Stimulated activated naive CD8-positive, alpha-beta T cell treated with anti-CD3 and anti-CD28 coated beads, Interleukin-15, Interleukin-2, amounts not matched to agents 100 ng/mL and 50 ng/mL, for 24 hours (primary cell): ENCODE results near the gene KRT222.

Experiments
- H3K27ac Mint-ChIP-seq: one replicate; pipeline ENCODE4 v1.8.0; 2021; ENCODE audit warnings: mild to moderate bottlenecking, mixed read lengths
- H3K27me3 Mint-ChIP-seq: one replicate; pipeline ENCODE4 v1.8.0; 2021; ENCODE audit warnings: mixed read lengths
- H3K36me3 Mint-ChIP-seq: one replicate; pipeline ENCODE4 v1.8.0; 2021; ENCODE audit warnings: low read depth, mixed read lengths
- H3K4me1 Mint-ChIP-seq: one replicate; pipeline ENCODE4 v1.8.0; 2021; ENCODE audit warnings: low read depth, mixed read lengths
- H3K4me3 Mint-ChIP-seq: one replicate; pipeline ENCODE4 v1.8.0; 2021; ENCODE audit warnings: mild to moderate bottlenecking, mixed read lengths
- H3K9me3 Mint-ChIP-seq: one replicate; pipeline ENCODE4 v1.8.0; 2021; ENCODE audit warnings: mixed read lengths

Gene KRT222

GRCh38 chr17:40678902-40679522 is 14.0 kb upstream of the KRT222 start:
- no peaks in the 10 kb centered on the region for H3K9me3 Mint-ChIP-seq
- H3K4me1 Mint-ChIP-seq = peaks cover 7% of the 10 kb centered on the region
- H3K36me3 Mint-ChIP-seq = no peaks in the 10 kb centered on the region
- peaks cover 53% of the 10 kb centered on the region for H3K27me3 Mint-ChIP-seq
- H3K27ac Mint-ChIP-seq = no peak overlapping the region
- no peak overlapping the region for H3K4me3 Mint-ChIP-seq

- Mint-ChIP-seq H3K9me3 (no peaks in the 10 kb centered on the region), H3K4me1 (peaks cover 7% of the 10 kb centered on the region), H3K27ac (no peak overlapping the region), H3K36me3 (no peaks in the 10 kb centered on the region), H3K4me3 (no peak overlapping the region), H3K27me3 (peaks cover 46% of the 10 kb centered on the region)
These were observed 10.9 kb upstream of the KRT222 start for GRCh38 chr17:40675905-40676304.

DNA sequence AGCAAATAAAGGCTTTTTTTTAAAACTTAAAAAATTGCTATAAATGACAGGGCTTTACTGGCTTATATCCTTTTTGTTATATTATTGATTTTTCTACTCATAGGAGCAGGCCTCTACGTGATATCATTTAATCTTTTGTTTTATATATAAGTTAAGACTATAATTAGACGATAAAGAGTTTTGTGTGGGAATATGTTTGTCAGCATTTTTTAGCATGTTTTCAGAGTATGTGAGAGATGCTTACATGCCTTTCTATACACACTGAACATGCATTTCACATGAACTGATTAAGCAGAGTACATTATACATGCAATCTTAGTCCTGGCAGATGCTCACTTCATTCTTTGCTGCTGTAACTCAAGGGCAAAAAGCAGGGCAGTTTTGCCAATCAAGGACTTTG is 7.7 kb upstream of the KRT222 start:
- no peak overlapping the region for H3K27ac Mint-ChIP-seq
- peaks cover 30% of the 10 kb centered on the region for H3K27me3 Mint-ChIP-seq
- H3K36me3 Mint-ChIP-seq = no peaks in the 10 kb centered on the region
- H3K4me1 Mint-ChIP-seq = no peaks in the 10 kb centered on the region
- no peaks in the 10 kb centered on the region for H3K9me3 Mint-ChIP-seq
- H3K4me3 Mint-ChIP-seq = no peak overlapping the region

- H3K4me1 Mint-ChIP-seq = no peaks in the 10 kb centered on the region
- H3K36me3 Mint-ChIP-seq = no peaks in the 10 kb centered on the region
- H3K9me3 Mint-ChIP-seq = no peaks in the 10 kb centered on the region
- H3K27ac Mint-ChIP-seq = no peak overlapping the region
- H3K27me3 Mint-ChIP-seq = peaks cover 23% of the 10 kb centered on the region
- no peak overlapping the region for H3K4me3 Mint-ChIP-seq
These were observed 6.3 kb upstream of the KRT222 start for GRCh38 chr17:40671282-40671681.

DNA sequence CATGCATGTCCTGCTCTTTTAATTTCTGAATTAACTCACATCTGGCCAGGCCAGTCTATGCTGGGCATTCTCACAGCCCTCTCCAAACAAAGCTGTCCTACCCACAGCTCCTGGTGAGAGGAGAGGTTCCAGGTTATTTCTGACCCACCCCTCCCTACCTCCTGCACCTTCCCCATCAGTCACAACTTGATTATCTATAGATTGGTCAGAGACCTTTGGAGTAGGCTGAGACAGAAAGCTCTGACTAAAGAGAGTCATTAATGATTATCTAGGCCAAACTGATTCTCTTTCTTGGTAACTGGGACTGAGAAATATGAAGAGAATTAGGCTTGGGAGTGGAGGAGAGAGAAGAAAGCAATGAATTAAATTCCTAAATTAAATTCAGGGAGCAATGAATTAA is 1.4 kb upstream of the KRT222 start:
- Mint-ChIP-seq H3K4me3 (no peak overlapping the region), H3K4me1 (peaks cover 5% of the 10 kb centered on the region), H3K27ac (no peak overlapping the region), H3K36me3 (no peaks in the 10 kb centered on the region), H3K27me3 (peaks cover 40% of the 10 kb centered on the region), H3K9me3 (no peaks in the 10 kb centered on the region)

DNA sequence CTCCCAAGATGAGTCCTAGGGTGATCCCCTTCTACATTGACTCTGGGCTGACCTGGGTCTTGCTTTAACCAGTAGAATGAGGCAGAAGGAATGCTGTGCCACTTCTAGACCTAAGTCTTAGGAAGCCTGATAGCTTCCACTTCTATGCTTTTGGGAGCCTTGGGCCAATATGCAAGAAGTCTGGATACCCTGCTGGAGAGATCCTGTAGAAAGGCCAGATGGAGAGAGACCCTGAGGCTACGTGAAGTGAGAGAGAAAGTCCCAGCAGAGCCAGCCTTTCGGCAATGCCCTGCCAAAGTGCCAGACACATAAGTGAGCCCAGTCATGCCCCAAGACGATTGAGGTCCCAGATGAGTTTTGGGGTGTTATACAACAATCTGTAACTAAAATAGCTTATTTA is 1.7 kb downstream of the KRT222 start:
- H3K9me3 Mint-ChIP-seq = no peaks in the 10 kb centered on the region
- no peak overlapping the region for H3K4me3 Mint-ChIP-seq
- H3K4me1 Mint-ChIP-seq = peaks cover 11% of the 10 kb centered on the region
- H3K36me3 Mint-ChIP-seq = no peaks in the 10 kb centered on the region
- peaks cover 53% of the 10 kb centered on the region for H3K27me3 Mint-ChIP-seq
- H3K27ac Mint-ChIP-seq = no peak overlapping the region

- Mint-ChIP-seq H3K27me3 (peaks cover 44% of the 10 kb centered on the region), H3K9me3 (no peaks in the 10 kb centered on the region), H3K27ac (no peak overlapping the region), H3K4me1 (peaks cover 7% of the 10 kb centered on the region), H3K36me3 (no peaks in the 10 kb centered on the region), H3K4me3 (no peak overlapping the region)
These were observed 5.1 kb downstream of the KRT222 start for GRCh38 chr17:40659911-40660310.

DNA sequence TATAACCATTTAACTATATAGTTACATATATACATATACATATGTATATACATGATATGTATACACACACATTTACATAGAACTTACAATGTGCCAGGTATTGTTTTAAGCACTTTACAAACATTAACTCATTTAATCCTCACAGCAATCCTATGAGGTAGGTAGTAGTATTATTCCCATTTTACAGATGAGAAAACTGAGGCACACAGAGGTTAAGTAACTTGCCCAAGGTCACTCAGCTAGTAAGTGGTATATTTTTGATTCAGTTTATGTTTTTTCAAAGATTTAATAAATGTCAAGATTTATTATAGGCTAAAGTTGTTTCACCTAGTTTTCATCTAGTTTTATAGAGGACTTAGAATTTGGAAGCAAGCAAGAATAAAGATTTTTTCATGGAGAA is 6.6 kb downstream of the KRT222 start:
- Mint-ChIP-seq H3K36me3 (no peaks in the 10 kb centered on the region), H3K4me3 (no peak overlapping the region), H3K4me1 (peaks cover 6% of the 10 kb centered on the region), H3K9me3 (no peaks in the 10 kb centered on the region), H3K27me3 (peaks cover 35% of the 10 kb centered on the region), H3K27ac (no peak overlapping the region)

GRCh38 chr17:40651939-40652338 is 13.0 kb downstream of the KRT222 start:
- Mint-ChIP-seq H3K9me3 (no peaks in the 10 kb centered on the region), H3K4me3 (no peak overlapping the region), H3K27me3 (peaks cover 5% of the 10 kb centered on the region), H3K36me3 (peaks cover 6% of the 10 kb centered on the region), H3K27ac (no peak overlapping the region), H3K4me1 (peaks cover 8% of the 10 kb centered on the region)

- peaks cover 38% of the 10 kb centered on the region for H3K4me1 Mint-ChIP-seq
- H3K36me3 Mint-ChIP-seq = peaks cover 25% of the 10 kb centered on the region
- no peaks in the 10 kb centered on the region for H3K9me3 Mint-ChIP-seq
- peak overlapping the region; percentile 98 for H3K27ac Mint-ChIP-seq
- peak overlapping the region; percentile 92 for H3K4me3 Mint-ChIP-seq
- H3K27me3 Mint-ChIP-seq = no peaks in the 10 kb centered on the region
These were observed 16.5 kb downstream of the KRT222 start for GRCh38 chr17:40648384-40648968.

GRCh38 chr17:40647624-40648383 is 17.2 kb downstream of the KRT222 start, which contains the start of gene SMARCE1:
TSS of gene SMARCE1 (minus strand) at chr17:40647818. CDS start at chr17:40645802, 2,016 bp downstream.
- H3K9me3 Mint-ChIP-seq = no peaks in the 10 kb centered on the region
- H3K27me3 Mint-ChIP-seq = no peaks in the 10 kb centered on the region
- H3K4me1 Mint-ChIP-seq = peaks cover 42% of the 10 kb centered on the region
- peak within 1 kb of the TSS; percentile 92 for H3K4me3 Mint-ChIP-seq
- H3K36me3 Mint-ChIP-seq = peaks cover 32% of the 10 kb centered on the region
- H3K27ac Mint-ChIP-seq = peak within 1 kb of the TSS; percentile 98

DNA sequence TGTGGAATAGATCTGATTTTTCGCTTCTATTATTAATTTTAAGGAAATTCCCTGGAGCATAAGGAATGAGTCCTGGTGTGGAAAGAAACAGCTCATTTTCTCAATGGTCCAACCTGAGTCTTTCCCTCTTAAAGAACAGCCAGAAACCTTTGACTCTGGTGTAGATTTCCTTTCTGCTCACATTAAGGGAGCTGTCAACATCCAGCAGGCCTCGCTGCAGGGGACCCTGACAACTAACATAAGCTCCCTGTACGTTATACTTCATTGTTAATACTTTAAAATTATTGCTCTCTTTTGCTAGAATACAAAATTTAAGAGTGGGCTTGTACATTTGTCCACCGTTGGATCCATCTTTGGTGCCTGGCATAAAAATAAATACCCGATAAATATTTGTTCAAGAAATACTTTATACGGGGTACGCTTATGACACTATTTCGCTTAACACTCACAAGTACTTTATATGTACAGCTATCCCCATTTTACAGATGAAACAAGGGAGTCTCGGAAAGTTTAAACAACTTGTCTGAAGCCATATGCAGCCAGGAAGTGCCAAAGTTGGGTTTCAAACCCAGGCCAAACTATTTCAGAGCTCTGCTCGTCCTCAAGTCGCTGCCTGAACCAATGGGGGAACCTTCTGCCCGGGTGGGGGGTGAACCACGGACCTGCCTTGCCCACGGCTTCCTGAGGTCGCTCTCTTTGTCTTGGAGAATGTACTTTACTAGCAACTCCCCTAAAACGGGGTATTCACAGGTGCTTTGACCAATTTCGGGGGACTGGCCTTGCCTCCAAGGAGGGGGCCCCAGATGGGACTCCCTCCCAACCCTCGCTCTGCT is 18.0 kb downstream of the KRT222 start:
- Mint-ChIP-seq H3K36me3 (peaks cover 40% of the 10 kb centered on the region), H3K9me3 (no peaks in the 10 kb centered on the region), H3K27me3 (no peaks in the 10 kb centered on the region), H3K27ac (peak overlapping the region; percentile 98), H3K4me1 (peaks cover 48% of the 10 kb centered on the region), H3K4me3 (peak overlapping the region; percentile 92)

- Mint-ChIP-seq H3K27me3 (no peaks in the 10 kb centered on the region), H3K4me1 (peaks cover 55% of the 10 kb centered on the region), H3K36me3 (peaks cover 44% of the 10 kb centered on the region), H3K4me3 (peak overlapping the region; percentile 66), H3K9me3 (no peaks in the 10 kb centered on the region), H3K27ac (no peak overlapping the region)
These were observed 19.0 kb downstream of the KRT222 start for GRCh38 chr17:40645943-40646342.

- Mint-ChIP-seq H3K9me3 (no peaks in the 10 kb centered on the region), H3K27me3 (no peaks in the 10 kb centered on the region), H3K4me1 (peaks cover 61% of the 10 kb centered on the region), H3K4me3 (peak overlapping the region; percentile 65), H3K27ac (peak overlapping the region; percentile 13), H3K36me3 (peaks cover 49% of the 10 kb centered on the region)
These were observed 19.7 kb downstream of the KRT222 start for GRCh38 chr17:40645291-40645690.

- H3K9me3 Mint-ChIP-seq = no peaks in the 10 kb centered on the region
- H3K4me3 Mint-ChIP-seq = no peak overlapping the region
- H3K4me1 Mint-ChIP-seq = peaks cover 27% of the 10 kb centered on the region
- no peaks in the 10 kb centered on the region for H3K27me3 Mint-ChIP-seq
- H3K27ac Mint-ChIP-seq = no peak overlapping the region
- peaks cover 73% of the 10 kb centered on the region for H3K36me3 Mint-ChIP-seq
These were observed 27.0 kb downstream of the KRT222 start for GRCh38 chr17:40637931-40638330.
